Activated gamma-delta T cell (primary cell): ENCODE measurements around the gene CEP250.
A peak's percentile ranks its signal among the peaks of the same experiment; 100 is the strongest.
"Not testable (repeated sequence)": the region's sequence is repeated elsewhere in the genome, so short reads cannot be mapped to it uniquely, and the experiment has no call there.

Experiments
- DNase-seq: peaks from one replicate; lab custom pipeline; 2025; lab: John Stamatoyannopoulos, UW
- total RNA-seq, 2 donors: gene quantifications; one replicate each; lab custom pipeline; 2026; lab: John Stamatoyannopoulos, UW

CEP250 gene, protein sequence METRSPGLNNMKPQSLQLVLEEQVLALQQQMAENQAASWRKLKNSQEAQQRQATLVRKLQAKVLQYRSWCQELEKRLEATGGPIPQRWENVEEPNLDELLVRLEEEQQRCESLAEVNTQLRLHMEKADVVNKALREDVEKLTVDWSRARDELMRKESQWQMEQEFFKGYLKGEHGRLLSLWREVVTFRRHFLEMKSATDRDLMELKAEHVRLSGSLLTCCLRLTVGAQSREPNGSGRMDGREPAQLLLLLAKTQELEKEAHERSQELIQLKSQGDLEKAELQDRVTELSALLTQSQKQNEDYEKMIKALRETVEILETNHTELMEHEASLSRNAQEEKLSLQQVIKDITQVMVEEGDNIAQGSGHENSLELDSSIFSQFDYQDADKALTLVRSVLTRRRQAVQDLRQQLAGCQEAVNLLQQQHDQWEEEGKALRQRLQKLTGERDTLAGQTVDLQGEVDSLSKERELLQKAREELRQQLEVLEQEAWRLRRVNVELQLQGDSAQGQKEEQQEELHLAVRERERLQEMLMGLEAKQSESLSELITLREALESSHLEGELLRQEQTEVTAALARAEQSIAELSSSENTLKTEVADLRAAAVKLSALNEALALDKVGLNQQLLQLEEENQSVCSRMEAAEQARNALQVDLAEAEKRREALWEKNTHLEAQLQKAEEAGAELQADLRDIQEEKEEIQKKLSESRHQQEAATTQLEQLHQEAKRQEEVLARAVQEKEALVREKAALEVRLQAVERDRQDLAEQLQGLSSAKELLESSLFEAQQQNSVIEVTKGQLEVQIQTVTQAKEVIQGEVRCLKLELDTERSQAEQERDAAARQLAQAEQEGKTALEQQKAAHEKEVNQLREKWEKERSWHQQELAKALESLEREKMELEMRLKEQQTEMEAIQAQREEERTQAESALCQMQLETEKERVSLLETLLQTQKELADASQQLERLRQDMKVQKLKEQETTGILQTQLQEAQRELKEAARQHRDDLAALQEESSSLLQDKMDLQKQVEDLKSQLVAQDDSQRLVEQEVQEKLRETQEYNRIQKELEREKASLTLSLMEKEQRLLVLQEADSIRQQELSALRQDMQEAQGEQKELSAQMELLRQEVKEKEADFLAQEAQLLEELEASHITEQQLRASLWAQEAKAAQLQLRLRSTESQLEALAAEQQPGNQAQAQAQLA (N-terminal part only)
- total RNA-seq = 170 to 177 reads per million in 2 donors

DNA sequence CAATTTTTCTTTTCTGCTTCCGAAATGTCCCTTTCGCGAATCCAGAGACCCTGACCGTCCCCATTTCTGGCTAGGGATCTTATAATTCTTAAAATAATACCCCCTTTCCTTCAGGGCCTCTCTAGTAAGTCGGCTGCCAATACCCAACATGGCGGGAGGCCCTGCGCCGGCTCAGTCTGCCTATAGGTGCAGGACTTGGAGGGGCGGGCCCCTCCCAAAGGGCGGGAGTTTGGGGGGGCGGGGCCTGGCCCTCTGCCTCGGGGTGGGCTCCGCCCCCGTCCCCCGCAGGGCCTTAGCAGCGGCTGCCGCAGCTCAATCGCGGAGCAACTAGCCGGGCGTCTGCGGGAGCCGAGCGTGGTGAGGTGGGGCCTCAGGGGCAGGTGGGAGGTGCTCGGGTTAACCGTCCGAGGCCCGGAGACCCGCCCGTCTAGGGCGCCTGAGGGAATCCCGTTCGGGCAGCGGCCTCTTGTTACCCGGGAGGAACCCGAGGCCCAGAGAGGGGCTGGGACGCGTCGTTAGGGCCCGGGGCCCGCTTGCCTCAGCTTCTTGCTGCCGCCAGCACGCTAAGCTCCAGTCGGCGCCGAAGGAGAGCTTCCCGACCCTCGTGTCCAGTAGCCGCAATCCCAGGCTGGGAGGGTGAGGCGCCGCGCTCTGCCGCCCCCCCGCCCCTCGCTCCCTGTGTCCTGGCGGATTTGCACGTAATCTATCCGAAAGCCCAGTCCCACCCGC lies at the start of gene CEP250:
Gene CEP250, plus strand, starts transcription at position 718 of the 729 bp plus-strand sequence. CDS start 6,770 bp downstream, outside the sequence.
- peak; percentile 88 for DNase-seq

DNA sequence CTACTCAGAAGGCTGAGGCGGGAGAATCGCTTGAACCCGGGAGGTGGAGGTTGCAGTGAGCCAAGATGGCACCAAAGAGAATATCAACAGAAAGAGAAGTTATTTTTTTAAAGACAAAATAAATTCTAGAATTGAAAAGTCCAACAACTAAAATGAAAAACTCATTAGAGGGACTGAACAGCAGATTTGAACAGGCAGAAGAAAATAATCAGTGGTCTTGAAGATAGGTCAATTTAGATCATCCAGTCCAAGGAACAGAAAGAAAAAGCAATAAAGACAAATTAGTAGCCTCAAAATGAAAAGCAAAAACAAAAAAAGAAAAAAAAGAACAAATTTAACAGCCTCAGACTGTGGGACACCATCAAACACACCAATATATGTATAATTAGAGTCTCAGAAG lies 49.6 kb upstream of the CEP250 start:
- DNase-seq = no peak

DNA sequence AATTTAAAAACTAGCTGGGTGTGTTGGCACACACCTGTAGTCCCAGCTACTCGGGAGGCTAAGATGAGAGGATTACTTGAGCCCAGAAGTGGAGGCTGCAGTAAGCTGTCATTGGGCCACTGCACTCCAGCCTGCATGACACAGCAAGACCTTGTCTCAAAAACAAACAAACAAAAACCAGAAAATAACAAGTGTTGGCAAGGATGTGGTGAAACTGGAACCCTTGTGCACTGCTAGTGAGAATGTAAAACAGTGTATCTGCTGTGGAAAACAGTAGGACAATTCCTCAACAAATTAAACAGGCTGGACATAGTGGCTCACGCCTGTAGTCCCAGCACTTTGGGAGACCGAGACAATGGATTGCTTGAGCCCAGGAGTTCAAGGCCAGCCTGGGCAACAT lies 47.1 kb upstream of the CEP250 start:
- no peak for DNase-seq

DNA sequence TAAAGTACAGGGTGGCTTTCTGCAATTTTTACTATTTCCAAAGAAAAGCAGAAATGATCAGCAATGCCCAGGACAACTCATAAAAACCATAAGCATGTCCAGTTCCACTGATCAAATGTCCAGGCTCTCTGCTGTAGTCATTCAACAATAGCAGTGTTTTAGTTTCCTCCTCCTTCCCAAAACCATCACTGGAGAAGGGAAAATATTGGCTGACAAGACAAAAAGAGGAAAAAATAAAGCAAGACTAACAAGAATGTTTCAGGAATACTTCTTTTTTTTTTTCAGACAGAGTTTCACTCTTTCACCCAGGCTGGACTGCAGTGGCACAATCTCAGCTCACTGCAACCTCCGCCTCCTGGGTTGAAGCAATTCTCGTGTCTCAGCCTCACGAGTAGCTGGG lies 45.9 kb upstream of the CEP250 start:
- no peak for DNase-seq

DNA sequence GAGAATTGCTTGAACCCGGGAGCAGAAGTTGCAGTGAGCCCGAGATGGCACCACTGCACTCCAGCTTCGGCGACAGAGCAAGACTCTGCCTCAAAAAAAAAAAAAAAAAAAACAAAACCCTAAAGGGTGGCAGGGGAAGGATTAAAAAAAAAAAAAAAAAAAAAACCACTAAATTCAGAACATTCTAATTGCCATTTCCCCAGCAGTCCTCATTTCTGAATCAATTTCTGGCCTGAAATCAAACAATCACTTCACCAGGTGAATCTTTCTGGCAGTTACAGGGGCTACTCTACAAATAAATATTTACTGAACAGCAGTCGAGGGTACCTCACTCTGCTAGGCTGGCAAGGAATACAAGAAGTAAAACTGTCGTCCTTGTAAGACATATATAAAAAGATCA lies 44.8 kb upstream of the CEP250 start:
- no peak for DNase-seq

DNA sequence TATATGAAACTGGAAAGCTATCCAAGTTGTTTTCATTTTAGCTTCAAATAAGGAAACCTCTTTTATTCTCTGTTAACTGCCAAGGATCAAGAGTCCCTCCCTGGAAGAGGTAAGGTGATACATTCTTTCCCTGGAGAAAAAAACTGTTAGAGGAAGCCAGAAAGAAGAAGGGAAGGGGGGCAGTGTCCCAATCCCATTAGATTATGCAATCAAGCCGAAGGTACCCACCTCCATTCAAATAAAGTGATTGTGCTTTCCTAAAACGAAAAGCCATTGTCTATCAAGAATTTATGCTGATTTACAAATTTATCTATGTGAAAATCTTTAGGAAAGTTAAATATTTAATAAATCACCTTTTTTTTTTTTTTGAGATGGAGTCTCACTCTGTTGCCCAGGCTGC lies 34.1 kb upstream of the CEP250 start:
- no peak for DNase-seq

DNA sequence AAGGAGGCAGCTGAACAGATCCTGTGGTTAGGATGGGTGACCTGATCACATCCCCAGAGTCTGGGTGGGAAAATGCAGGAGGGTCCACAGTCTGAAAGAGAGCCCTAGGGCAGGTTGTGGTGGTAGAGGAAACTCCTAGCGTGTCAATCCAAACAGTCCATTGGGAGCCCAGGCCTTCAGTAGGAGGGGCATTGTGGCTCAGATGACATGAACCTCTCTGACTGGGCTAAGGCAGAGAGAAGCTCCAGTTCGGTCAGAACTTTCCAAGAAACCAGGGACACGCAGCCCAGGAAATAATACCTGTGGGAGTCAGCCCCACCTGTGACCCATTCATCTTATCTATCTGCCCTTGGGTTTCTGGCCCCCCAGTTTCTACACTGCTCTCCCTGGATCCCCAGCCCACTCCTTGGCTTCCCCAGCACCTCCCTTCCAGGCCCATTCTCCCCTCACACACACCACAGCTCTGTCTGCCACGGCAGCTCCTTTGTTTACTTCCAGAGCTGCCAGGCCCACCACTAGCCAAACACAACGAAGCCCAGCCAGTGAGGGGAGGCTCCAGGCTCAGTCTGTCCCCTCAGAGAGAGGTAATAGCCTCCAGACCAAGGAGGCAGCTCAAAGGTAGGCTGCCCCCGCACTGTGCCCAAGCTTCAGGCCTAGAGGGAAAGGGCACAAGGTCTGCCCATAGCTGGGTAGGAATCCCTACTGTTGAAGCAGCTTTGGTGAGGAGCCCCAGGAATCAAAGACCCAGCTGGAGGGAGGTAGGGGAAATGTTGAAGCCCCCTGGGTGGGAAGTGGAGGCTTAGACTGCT lies 23.6 kb upstream of the CEP250 start:
- no peak for DNase-seq

DNA sequence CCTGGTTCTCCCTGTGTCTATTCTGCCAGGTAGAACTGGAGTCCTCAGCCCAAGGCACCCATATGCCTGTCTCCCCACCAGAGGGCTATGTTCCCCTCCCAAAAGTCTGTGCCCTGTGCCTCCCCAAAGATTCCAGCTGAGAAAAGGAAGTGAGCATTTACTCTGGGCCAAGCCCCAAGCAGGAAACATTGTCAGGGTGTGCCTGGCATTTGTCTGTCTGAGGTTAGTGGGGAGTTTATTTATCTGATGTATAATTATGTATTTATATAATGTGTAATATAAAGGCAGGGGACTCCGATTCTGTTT lies 23.0 kb upstream of the CEP250 start:
- no peak for DNase-seq

DNA sequence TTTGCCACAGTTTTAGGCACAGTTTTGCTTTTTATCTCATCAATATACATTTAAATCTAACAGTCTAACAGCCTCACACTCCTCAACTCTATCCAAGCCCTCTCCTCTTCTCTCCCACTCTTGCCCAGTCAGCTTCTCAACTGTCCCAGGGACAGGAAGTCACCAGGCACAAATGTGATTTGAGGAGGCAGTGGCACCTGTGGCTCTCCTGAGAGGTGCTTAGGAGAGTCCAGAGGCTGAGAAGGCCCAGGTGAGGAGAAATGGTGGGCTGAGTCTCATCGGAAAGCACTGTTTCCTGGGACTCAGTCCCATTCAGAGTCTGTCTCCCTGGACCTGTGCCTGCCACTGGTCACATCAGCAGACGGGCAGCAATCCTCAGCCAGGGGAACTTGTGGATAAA lies 22.1 kb upstream of the CEP250 start:
- no peak for DNase-seq

DNA sequence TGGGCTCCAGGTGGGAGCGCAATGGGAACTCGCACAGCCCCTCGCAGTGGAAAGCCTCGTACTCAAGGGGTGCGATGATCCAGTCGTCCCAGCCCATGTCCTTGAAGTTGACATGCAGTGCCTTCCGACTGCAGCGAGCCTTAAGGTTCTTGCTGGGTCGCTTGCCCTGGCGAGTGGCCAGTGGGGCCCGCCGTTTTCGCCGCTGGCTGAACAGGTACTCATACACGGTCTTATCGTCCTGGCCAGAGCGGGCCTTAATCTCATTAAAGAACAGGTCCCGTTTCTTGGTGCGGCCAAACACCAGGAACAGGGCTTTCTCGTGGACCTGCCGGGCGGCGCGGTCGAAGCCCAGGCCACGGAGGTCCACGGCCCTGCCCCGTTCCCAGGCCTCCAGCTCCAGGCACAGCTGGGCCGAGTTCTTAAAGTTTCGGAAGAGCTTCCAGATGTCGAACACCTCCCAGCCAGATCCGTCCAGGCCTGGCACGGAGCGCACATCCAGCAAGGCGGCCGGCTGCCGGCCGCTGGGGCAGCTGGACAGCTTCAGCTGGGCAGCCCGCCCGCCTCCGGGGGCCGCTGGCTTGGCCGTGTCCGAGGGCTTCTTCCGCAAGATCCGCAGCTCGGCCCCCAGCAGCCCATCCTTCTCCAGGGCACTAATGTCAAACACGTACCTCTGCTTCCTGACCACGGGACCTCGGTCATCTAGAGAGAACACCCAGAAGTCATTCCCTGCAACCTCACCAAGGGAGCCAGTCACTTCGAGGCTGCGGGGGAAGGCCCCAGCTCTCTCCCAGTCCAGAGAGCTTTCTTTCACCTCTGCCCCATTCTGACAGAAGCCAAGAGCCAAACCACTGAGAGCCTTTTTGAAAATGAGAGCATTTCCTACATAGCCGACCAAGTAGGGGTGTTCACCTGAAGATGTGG lies 21.1 kb upstream of the CEP250 start:
- no peak for DNase-seq

DNA sequence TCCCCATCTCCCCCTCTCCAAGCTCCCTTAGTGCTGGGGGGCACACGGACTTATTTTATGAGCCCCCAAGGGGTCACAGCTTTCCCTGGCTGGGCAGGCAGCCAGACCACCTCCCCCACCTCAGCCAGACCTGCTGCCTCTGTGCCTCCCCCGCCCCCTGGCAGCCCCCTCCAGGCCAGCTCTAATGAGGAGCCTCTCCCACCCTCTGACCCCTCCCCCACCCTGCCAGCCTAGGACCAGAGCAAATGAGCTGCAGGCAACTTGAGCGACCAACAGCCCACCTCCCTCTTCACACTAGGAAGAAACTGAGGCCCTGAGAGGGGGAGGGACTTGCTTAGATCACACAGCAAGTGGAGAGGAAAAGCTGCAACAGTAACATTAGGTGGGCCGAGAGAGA lies 19.2 kb upstream of the CEP250 start:
- DNase-seq = no peak

DNA sequence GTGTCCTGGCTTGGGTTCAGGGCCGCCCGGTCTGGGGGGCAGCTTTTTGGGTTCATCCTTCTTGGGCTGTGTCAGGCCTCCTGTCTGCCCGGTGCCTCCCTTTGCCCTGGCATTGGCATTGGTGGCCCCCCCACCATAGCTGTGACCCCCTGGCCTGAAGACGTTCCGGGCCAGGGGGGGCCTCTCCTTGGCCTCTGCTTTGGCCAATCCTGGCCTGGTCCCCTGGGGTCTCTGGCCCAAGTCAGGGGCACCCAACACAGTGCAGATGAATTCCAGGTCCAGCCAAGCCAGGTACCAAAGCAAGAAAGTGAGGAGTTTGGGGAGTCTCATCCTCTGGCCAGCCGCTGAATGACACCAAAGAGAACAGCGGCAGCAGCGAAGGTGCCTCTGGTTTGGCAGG lies 17.8 kb upstream of the CEP250 start:
- no peak for DNase-seq

DNA sequence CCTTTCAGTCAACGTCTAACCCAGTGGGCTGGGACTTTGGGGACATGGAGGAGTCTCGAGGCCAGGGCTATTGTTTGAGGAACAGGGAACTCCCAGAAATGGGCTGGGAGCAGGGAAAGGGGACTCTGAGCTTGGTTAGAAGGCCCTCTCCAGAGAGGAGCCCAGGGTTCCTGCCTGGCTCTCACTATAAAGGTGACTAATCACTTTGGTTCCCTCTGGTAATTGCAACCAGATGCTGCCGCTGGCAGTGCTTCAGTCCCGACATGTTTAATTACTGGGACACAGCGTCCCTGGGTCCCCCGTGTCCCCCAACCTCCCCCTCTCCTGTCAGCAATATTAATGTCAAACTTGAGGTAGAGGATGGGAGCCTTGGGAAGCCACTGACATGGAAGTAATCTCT lies 12.4 kb upstream of the CEP250 start:
- DNase-seq = no peak

DNA sequence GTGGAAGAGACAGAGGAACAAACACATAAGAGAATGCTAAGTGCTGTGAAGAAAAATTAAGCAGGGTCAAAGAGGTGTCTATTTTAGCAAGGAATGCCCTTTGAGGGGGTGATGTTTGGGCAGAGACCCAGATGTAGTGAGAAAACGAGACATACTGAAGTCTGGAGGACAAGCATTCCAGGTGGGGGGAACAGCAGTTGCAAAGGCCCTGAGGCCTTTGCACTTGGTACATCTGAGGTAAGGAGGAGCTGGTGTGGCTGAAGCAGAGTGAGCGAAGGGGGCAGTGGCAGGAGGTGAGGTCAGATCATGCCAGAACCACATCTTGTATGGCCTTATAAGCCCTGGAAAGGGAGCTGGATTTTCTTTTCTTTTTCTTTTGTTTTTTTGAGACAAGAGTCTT lies 11.2 kb upstream of the CEP250 start:
- no peak for DNase-seq

DNA sequence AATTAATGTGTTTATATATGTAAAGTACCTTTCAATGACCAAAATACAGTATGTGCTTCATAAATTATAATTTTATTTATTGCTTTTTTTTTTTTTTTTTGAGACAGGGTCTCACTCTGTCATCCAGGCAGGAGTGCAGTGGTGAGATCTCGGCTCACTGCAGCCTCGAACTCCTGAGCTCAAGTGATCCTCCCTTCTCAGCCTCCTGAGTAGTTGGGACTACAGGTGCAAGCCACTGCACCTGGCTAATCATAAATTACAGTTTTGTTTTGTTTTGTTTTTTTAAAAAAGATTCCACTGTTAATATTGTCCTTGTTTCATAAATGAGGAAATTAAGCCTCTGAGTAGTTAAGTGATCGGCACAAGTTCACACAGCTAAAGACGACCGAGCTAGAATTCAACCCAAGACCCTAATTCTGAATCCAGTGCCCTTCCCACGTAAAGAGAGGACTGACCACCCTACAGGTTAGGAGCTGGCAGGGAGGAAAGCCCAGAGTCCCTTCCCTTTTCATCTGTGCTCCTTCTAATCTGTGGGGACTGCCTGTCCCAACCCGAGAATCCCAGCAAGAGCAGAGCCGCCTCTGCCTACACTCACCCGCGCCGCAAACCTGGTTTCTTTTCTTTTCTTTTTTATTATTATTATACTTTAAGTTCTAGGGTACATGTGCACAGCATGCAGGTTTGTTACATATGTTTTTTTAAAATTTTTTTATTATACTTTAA lies 8.9 kb upstream of the CEP250 start:
- no peak for DNase-seq

DNA sequence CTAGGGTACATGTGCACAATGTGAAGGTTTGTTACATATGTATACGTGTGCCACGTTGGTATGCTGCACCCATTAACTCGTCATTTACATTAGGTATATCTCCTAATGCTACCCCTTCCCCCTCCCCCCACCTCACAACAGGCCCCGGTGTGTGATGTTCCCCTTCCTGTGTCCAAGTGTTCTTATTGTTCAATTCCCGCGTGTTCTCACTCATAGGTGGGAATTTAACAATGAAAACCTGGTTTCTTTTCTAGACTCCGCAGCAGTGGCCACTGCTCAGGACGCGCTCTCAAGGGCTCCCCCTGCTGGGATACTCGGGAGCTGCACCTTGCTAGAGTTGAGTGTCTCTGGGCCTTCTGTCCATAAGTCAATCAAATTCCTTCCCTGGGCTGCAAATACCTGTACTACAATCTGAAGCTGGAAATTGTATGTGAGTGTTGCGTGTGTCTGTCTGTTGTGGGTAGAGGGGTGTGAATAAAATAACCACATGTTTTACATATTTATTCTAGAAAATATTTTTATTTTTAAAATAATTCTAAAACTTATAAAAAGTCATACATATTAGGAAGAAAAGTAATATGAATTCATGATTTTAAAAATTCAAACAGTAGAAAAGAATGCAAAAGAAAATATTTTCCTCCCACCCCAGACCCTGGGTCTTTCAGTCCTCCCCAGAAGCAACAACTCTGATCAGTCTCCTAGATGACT lies 8.2 kb upstream of the CEP250 start:
- no peak for DNase-seq

DNA sequence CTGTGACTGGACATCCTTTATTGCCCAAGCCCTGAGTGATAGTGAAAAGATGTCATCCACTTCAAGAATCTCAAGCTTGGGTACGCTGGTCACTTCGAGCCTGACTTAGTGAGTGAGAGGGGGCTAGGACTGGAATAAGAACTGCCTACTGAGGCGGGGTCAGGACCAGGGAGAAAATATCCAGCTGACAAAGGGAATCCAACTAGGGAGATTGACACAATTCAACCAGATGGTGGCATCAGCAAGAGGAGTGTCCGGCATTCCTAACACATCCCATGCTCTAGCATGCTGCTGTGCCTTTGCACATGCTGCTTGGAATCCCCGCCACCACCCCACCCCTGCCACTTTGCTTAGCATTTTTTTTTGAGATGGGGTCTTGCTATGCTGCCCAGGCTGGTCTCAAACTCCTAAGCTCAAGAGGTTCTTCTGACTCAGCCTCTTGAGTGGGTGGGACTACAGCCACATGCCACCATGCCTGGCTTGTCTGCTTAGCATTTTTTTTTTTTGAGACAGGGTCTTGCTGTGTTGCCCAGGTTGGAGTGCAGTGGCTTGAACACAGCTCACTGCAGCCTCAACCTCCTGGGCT lies 6.5 kb upstream of the CEP250 start:
- DNase-seq = no peak

DNA sequence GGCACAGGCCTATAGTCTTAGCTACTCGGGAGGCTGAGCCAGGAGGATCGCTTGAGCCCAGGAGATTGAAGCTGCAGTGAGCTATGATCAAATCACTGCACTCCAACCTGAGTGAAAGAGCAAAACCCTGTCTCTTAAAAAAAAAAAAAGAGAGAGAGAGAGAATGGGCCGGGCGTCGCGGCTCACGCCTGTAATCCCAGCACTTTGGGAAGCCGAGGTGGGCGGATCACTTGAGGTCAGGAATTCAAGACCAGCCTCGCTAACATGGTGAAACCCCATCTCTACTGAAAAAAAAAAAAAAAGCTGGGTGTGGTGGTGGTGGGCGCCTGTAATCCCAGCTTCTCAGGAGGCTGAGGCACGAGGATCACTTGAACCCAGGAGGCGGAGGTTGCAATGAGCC lies 5.5 kb upstream of the CEP250 start:
- not testable (repeated sequence) for DNase-seq
